Adrenal gland (tissue), 19 donors: ENCODE results near the gene DCDC2C. TPM values are rescaled to one million over a fixed set of nuclear protein-coding genes. Genes with fewer than 3 reads are reported as not detected.
A peak's percentile ranks its signal among the peaks of the same experiment; 100 is the strongest.

ENCODE experiments used
- DNase-seq, 7 donors: peaks; one replicate each; pipeline ENCODE4 v3.0.0-alpha.2; 2019 to 2020
- H3K27ac ChIP-seq, 5 donors: fragments of 200-600 bp; sonication (generic) in 4 of 5; 1 replicate in 3 of 5; 2 replicates in 2 of 5; pipeline versions ENCODE4 v1.5.1 to v1.8.0; 2016 to 2020; ENCODE audit warnings: mild to moderate bottlenecking in 1 of 5
- H3K27me3 ChIP-seq: fragments of 200-600 bp; 2 replicates; pipeline ENCODE4 v1.8.0; 2021
- H3K36me3 ChIP-seq, 2 donors: fragments of 200-600 bp; replicated peaks in 1 of 2; 1 replicate in 1 of 2; 2 replicates in 1 of 2; pipeline versions ENCODE4 v1.5.1 to v1.8.0; 2018 to 2022
- H3K4me1 ChIP-seq, 2 donors: fragments of 200-600 bp; replicated peaks in 1 of 2; 1 replicate in 1 of 2; 2 replicates in 1 of 2; pipeline versions ENCODE4 v1.5.1 to v1.8.0; 2018 to 2021
- H3K4me3 ChIP-seq, 4 donors: fragments of 200-600 bp; sonication (generic) in 3 of 4; one replicate each; pipeline ENCODE4 v1.5.1; 2016 to 2018
- H3K9me3 ChIP-seq, 3 donors: fragments of 200-600 bp; sonication (generic) in 1 of 3; replicated peaks in 1 of 3; 1 replicate in 2 of 3; 2 replicates in 1 of 3; pipeline versions ENCODE4 v1.5.1 to v1.8.0; 2016 to 2021
- CTCF ChIP-seq, 6 experiments: fragments of 450-650 bp in 4 of 6; fragments of 200-600 bp in 2 of 6; sonication (generic) in 1 of 6; IDR thresholded peaks; 1 replicate in 5 of 6; 2 replicates in 1 of 6; pipeline versions ENCODE4 v1.5.1 to v1.8.0; 2016 to 2021; ENCODE audit warnings: antibody characterized with exemption in 6 of 6, mild to moderate bottlenecking in 2 of 6, moderate library complexity in 1 of 6
- POLR2A ChIP-seq, 2 donors: fragments of 450-650 bp; IDR thresholded peaks; one replicate each; pipeline ENCODE4 v1.6.1; 2017; ENCODE audit warnings: antibody characterized with exemption in 2 of 2, mild to moderate bottlenecking in 2 of 2, moderate library complexity in 1 of 2
- WGBS, 4 donors: extraction: QIAGEN DNeasy Blood & Tissue Kit in 2 of 4; methylation state at CpG; one replicate each; pipeline versions ENCODE4 v1.1.5 to v1.1.7; 2013 to 2017; 5-methylcytosine and 5-hydroxymethylcytosine counted together
- intact Hi-C, 2 donors: fragments of 100-400 bp; cut with DNase I; formaldehyde crosslinking; loops; one replicate each; pipeline versions ENCODE4 v1.14.1 to v1.15.0; 2022 to 2023
- long read RNA-seq, 10 donors: library from polyadenylated mRNA in 3 of 10; unstranded in 2 of 10; stranded (forward) in 1 of 10; transcript quantifications; one replicate each; pipeline ENCODE4 v2.0.0 and lab custom pipeline, GENCODE V29; 2021 to 2026
- polyA plus RNA-seq, 3 donors: library from polyadenylated mRNA; stranded (reverse); fragments of 200-250 nt in 2 of 3; fragments of 350-450 nt in 1 of 3; fragmentation: Illumina TruSeq in 1 of 3; extraction: RNeasy Lipid Tissue Mini Kit (QIAGEN cat#74804) in 1 of 3; gene quantifications; one replicate each; pipeline ENCODE4 v1.2.3, GENCODE V29; 2013 to 2014
- total RNA-seq, 9 donors: library from RNA; depleted of rRNA in 4 of 9; stranded (reverse); fragments of >200 nt in 4 of 9; fragments of 120-200 nt in 1 of 9; fragmentation: NEBNext Ultra II Directional in 1 of 9; extraction: Animal tissue kit (Norgen Biotek cat#: 25700) in 1 of 9; gene quantifications; one replicate each; pipeline versions ENCODE4 v1.1.0 to v1.2.4, GENCODE V29; 2013 to 2023
- donor health status: healthy with polysubstance abuse.
- donor health status: Bipolar disorder and iron deficiency.
- donor health status: DM: yes; HTN: yes; CAD: no.
- donor health status: DM: no; HTN: no; CAD: no.
- donor health status: DM: no; HTN: no; CAD: no.
- donor health status: DM: yes; HTN: yes; CAD: no.

The DCDC2C gene
- total RNA-seq (under 1 TPM in 3 of 9 donors, not detected in 6; 0.30 to 0.39 (median 0.39) TPM), polyA plus RNA-seq (1 to 10 TPM in 1 of 3 donors, under 1 TPM in 2; 0.18 to 2.0 (median 0.71) TPM)
- long read RNA-seq, donor 1: 0 reads
- long read RNA-seq, donor 2: 0 reads
- long read RNA-seq, donor 3: 0 reads
- long read RNA-seq, donor 4: 0 reads
- long read RNA-seq, donor 5: 0 reads
- long read RNA-seq, donor 6, partial matches to known transcripts: 0 of 1 reads
- long read RNA-seq, donor 6, other reads (novel, unspliced or antisense): 1 of 1 reads
- long read RNA-seq, donor 7: 0 reads
- long read RNA-seq, donor 8: 0 reads
- long read RNA-seq, donor 9: 0 reads
- long read RNA-seq, donor 10: 0 reads

DNA sequence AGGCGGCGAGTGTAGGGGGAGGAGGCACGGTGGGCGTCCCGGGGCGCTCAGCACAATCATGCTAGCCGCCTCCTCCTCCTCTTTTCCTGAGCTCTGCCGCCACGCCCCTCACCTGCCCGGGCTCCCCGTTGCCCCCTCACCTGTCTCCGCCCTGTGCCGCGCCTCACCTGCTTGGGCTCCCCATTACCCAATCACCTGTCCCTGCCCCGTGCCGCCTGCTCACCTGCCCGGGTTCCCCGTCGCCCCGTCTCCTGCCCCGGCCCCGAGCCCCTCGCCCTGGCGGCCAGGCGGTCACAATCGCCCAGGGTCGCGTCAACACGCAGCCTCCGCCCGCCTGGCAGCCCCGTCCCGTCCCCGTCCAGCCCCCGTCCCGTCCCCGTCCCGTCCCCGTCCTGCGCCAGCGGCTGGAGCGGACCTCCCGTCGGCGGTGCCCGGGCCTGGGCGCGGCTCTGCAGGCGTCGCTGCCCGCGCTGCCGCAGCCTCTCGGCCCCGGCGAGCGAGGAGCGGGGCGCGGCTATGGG lies at the start of gene DCDC2C:
TSS of gene DCDC2C (plus strand) at position 340 of the 521 bp plus-strand sequence. CDS start at position 517, 177 bp downstream.
- peaks cover 0 to 6% of the 10 kb centered on the region in 2 donors for H3K4me1 ChIP-seq
- intact Hi-C loops: no loop called here
- TF ChIP-seq CTCF (IDR thresholded peaks at IDR 0.05) (no peak), POLR2A (IDR thresholded peaks at IDR 0.05) (no peak)
- H3K27ac ChIP-seq: no peak within 1 kb of the TSS
- WGBS, 4 donors: 8 to 18% (median 12%) methylated on average over 22 to 60 of the region's 60 CpGs
- peaks cover 12% of the 10 kb centered on the region for H3K27me3 ChIP-seq
- no peaks in the 10 kb centered on the region for H3K9me3 ChIP-seq
- peak within 1 kb of the TSS in 1 of 4 donors; percentile 25 for H3K4me3 ChIP-seq
- no peak for DNase-seq
- H3K36me3 ChIP-seq: no peaks in the 10 kb centered on the region

DNA sequence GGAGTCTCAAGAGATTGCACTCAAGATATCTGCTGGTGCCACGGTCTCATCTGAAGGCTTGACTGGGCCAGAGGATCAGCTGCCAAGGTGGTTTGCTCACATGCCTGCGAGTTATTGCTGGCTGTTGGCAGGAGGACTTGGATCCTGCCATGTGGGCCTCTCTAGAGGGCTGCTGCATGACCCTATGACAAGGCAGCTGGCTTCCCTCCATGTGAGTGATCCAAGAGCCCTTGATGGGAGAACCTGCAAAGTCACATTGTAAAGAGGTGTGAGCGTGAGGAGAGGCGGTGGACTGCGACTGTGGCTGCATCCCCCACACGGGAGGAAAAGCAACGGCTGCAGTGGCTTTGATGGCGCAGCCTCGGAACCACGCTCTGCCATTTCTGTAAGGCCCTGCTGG lies 49.4 kb upstream of the DCDC2C start:
- Histone ChIP-seq H3K27ac (no peak overlapping the region), H3K4me3 (no peak overlapping the region), H3K27me3 (no peaks in the 10 kb centered on the region), H3K9me3 (no peaks in the 10 kb centered on the region), H3K36me3 (no peaks in the 10 kb centered on the region), H3K4me1 (peaks cover 11 to 37% of the 10 kb centered on the region in 2 donors)
- DNase-seq: no peak
- 87 to 98% (median 91%) methylated on average over 5 to 10 of the region's 10 CpGs for WGBS, 4 donors
- intact Hi-C loops: no loop called here
- no peak for TF ChIP-seq CTCF (IDR thresholded peaks at IDR 0.05)
- TF ChIP-seq POLR2A (IDR thresholded peaks at IDR 0.05): no peak

- H3K9me3 ChIP-seq: no peaks in the 10 kb centered on the region
- H3K27me3 ChIP-seq: no peaks in the 10 kb centered on the region
- peaks cover 17 to 44% of the 10 kb centered on the region in 2 donors for H3K4me1 ChIP-seq
- H3K36me3 ChIP-seq: no peaks in the 10 kb centered on the region
- no peak overlapping the region for H3K4me3 ChIP-seq
- H3K27ac ChIP-seq: no peak overlapping the region
- no peak for DNase-seq
- no peak for TF ChIP-seq CTCF (IDR thresholded peaks at IDR 0.05)
- TF ChIP-seq POLR2A (IDR thresholded peaks at IDR 0.05): no peak
- WGBS, 4 donors: 82 to 90% (median 85%) methylated on average over 21 of the region's 21 CpGs
- intact Hi-C loops: no loop called here
These were observed 48.7 kb upstream of the DCDC2C start for GRCh38 chr2:3654531-3655225.
